Caco-2 (cell line): ENCODE results near the gene RPS16. TPM values are rescaled to one million over a fixed set of nuclear protein-coding genes. Genes with fewer than 3 reads are reported as not detected.

Experiments
- BruUV-seq: library from RNA; stranded (reverse); fragments of 400-500 nt; replicated peaks from 2 replicates; lab custom pipeline; 2021; lab: Mats Ljungman, UMichigan
- CTCF ChIA-PET: fragments of 300-600 bp; sonication (Branson Sonifier 250); formaldehyde crosslinking; loops from one replicate; lab custom pipeline; 2022; ENCODE audit warnings: antibody characterized with exemption; lab: Charles Lee
- POLR2A ChIA-PET: fragments of 300-600 bp; sonication (Branson Sonifier 250); formaldehyde crosslinking; loops from one replicate; lab custom pipeline; 2022; ENCODE audit warnings: antibody characterized with exemption; lab: Charles Lee
- DNase-seq, 2 experiments: peaks; one replicate each; pipeline versions ENCODE4 v3.0.0 to v3.0.0-alpha.2; 2020 to 2022
- H3K27me3 ChIP-seq: replicated peaks from 2 replicates; pipeline ENCODE4 v1.6.0; 2011; ENCODE audit warnings: low read length; ENCODE audit not compliant: control insufficient read depth, insufficient read depth
- H3K36me3 ChIP-seq: 2 replicates; pipeline ENCODE4 v1.5.1; 2011; ENCODE audit warnings: low read length; ENCODE audit not compliant: control insufficient read depth, insufficient read depth
- H3K4me1 ChIP-seq: fragments of 250-450 bp; sonication (Bioruptor Pico); 2 replicates; pipeline ENCODE4 v1.5.1; 2020; ENCODE audit warnings: mild to moderate bottlenecking
- H3K4me3 ChIP-seq: 2 replicates; pipeline ENCODE4 v1.5.1; 2011; ENCODE audit warnings: low read depth, mild to moderate bottlenecking, control low read depth, low read length
- H3K9me3 ChIP-seq: fragments of 250-450 bp; sonication (Bioruptor Pico); 2 replicates; pipeline ENCODE4 v1.5.1; 2020; ENCODE audit warnings: mild to moderate bottlenecking, moderate library complexity
- H3K27ac Mint-ChIP-seq: one replicate; pipeline ENCODE4 v1.8.0; 2022; ENCODE audit warnings: mixed read lengths; ENCODE audit not compliant: unreplicated experiment
- H3K27me3 Mint-ChIP-seq: one replicate; pipeline ENCODE4 v1.8.0; 2022; ENCODE audit warnings: mixed read lengths; ENCODE audit not compliant: insufficient read depth, unreplicated experiment
- H3K36me3 Mint-ChIP-seq: one replicate; pipeline ENCODE4 v1.8.0; 2022; ENCODE audit warnings: mild to moderate bottlenecking, mixed read lengths; ENCODE audit not compliant: insufficient read depth, unreplicated experiment
- H3K4me1 Mint-ChIP-seq: one replicate; pipeline ENCODE4 v1.8.0; 2022; ENCODE audit warnings: low read depth, mixed read lengths; ENCODE audit not compliant: unreplicated experiment
- H3K4me3 Mint-ChIP-seq: one replicate; pipeline ENCODE4 v1.8.0; 2022; ENCODE audit warnings: mild to moderate bottlenecking, moderate library complexity, mixed read lengths; ENCODE audit not compliant: unreplicated experiment
- H3K9me3 Mint-ChIP-seq: one replicate; pipeline ENCODE4 v1.8.0; 2022; ENCODE audit warnings: mixed read lengths; ENCODE audit not compliant: unreplicated experiment
- intact Hi-C: fragments of 100-400 bp; cut with micrococcal nuclease; formaldehyde crosslinking; loops from one replicate; pipeline ENCODE4 v1.10.0; 2022; ENCODE audit not compliant: unreplicated experiment
- total RNA-seq: library from RNA; stranded (reverse); gene quantifications from 2 replicates; pipeline ENCODE4 v1.2.3, GENCODE V29; 2022
- TF ChIP-seq, protein P1 (sequence below), 2 experiments: fragments of 200-600 bp in 1 of 2; IDR thresholded peaks; 1 replicate in 1 of 2; 2 replicates in 1 of 2; pipeline versions ENCODE4 v1.5.1 to v1.8.0; 2011 to 2022; ENCODE audit warnings: antibody characterized with exemption in 1 of 2, control low read depth in 1 of 2, inconsistent platforms in 1 of 2, low read depth in 1 of 2, low read length in 1 of 2, mild to moderate bottlenecking in 1 of 2, moderate library complexity in 1 of 2; ENCODE audit not compliant: insufficient read depth in 1 of 2, severe bottlenecking in 1 of 2, unreplicated experiment in 1 of 2

The RPS16 gene
- total RNA-seq, 1 experiment from 2014 or later, result 2,801 TPM

- Mint-ChIP-seq H3K4me3 (peak overlapping the region; percentile 77), H3K27me3 (peaks cover 3% of the 10 kb centered on the region), H3K4me1 (peaks cover 33% of the 10 kb centered on the region), H3K36me3 (peaks cover 52% of the 10 kb centered on the region), H3K27ac (peak overlapping the region; percentile 71), H3K9me3 (no peaks in the 10 kb centered on the region)
- TF ChIP-seq, protein P1, sequence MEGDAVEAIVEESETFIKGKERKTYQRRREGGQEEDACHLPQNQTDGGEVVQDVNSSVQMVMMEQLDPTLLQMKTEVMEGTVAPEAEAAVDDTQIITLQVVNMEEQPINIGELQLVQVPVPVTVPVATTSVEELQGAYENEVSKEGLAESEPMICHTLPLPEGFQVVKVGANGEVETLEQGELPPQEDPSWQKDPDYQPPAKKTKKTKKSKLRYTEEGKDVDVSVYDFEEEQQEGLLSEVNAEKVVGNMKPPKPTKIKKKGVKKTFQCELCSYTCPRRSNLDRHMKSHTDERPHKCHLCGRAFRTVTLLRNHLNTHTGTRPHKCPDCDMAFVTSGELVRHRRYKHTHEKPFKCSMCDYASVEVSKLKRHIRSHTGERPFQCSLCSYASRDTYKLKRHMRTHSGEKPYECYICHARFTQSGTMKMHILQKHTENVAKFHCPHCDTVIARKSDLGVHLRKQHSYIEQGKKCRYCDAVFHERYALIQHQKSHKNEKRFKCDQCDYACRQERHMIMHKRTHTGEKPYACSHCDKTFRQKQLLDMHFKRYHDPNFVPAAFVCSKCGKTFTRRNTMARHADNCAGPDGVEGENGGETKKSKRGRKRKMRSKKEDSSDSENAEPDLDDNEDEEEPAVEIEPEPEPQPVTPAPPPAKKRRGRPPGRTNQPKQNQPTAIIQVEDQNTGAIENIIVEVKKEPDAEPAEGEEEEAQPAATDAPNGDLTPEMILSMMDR (IDR thresholded peaks at IDR 0.05; ENCODE audit: insufficient read depth in 1 of 2, low read depth in 1 of 2, low read length in 1 of 2, severe bottlenecking in 1 of 2, unreplicated experiment in 1 of 2), result peak; percentile 38 to 60
- Histone ChIP-seq H3K9me3 (no peaks in the 10 kb centered on the region), H3K27me3 (no peaks in the 10 kb centered on the region), H3K4me3 (peak overlapping the region; percentile 88), H3K36me3 (peaks cover 2% of the 10 kb centered on the region), H3K4me1 (peaks cover 20% of the 10 kb centered on the region)
- peak; percentile 61 to 72 for DNase-seq
- intact Hi-C loops, result no loop called here
- no TSS peak for BruUV-seq
- ChIA-PET POLR2A (interaction anchor here (1.2 to 1.6 kb wide), 3 partner anchors 13 to 22 kb away, joined by 6 to 25 read pairs (median 7); partner anchors contain the start of gene RPS16), CTCF (interaction anchor here (0.6 to 1.8 kb wide), 13 partner anchors 13 to 669 kb away, joined by 3 to 22 read pairs (median 3); partner anchors contain the start of genes MED29, PAF1, RPS16 and SAMD4B)
These were observed 21.7 kb downstream of the RPS16 start for GRCh38 chr19:39413911-39414608.

GRCh38 chr19:39413272-39413910 is 22.4 kb downstream of the RPS16 start:
- intact Hi-C loops, result no loop called here
- TF ChIP-seq, protein P1 (IDR thresholded peaks at IDR 0.05; ENCODE audit: insufficient read depth in 1 of 2, low read depth in 1 of 2, low read length in 1 of 2, severe bottlenecking in 1 of 2, unreplicated experiment in 1 of 2), result no peak
- Histone ChIP-seq H3K36me3 (peaks cover 1% of the 10 kb centered on the region; the same call in 1 of the 2 replicates), H3K9me3 (no peaks in the 10 kb centered on the region), H3K27me3 (no peaks in the 10 kb centered on the region), H3K4me3 (peak overlapping the region; percentile 88), H3K4me1 (peaks cover 22% of the 10 kb centered on the region)
- Mint-ChIP-seq H3K27me3 (peaks cover 3% of the 10 kb centered on the region), H3K4me3 (peak overlapping the region; percentile 77), H3K27ac (peak overlapping the region; percentile 90), H3K4me1 (peaks cover 40% of the 10 kb centered on the region), H3K36me3 (peaks cover 54% of the 10 kb centered on the region), H3K9me3 (no peaks in the 10 kb centered on the region)
- DNase-seq, result peak; percentile 65 to 69
- POLR2A ChIA-PET, result interaction anchor here (1.2 to 1.6 kb wide), 3 partner anchors 12 to 22 kb away, joined by 6 to 25 read pairs (median 7); partner anchors contain the start of gene RPS16
- CTCF ChIA-PET, result interaction anchor here (0.6 to 1.8 kb wide), 8 partner anchors 15 to 459 kb away, joined by 3 to 22 read pairs (median 5); partner anchors contain the start of genes MED29, PAF1, RPS16 and SAMD4B
- no TSS peak for BruUV-seq

GRCh38 chr19:39412867-39413271 is 22.9 kb downstream of the RPS16 start:
- no peaks in the 10 kb centered on the region for H3K9me3 Mint-ChIP-seq
- peaks cover 40% of the 10 kb centered on the region for H3K4me1 Mint-ChIP-seq
- peaks cover 3% of the 10 kb centered on the region for H3K27me3 Mint-ChIP-seq
- DNase-seq, result no peak
- peak overlapping the region; percentile 77 for H3K4me3 Mint-ChIP-seq
- TF ChIP-seq, protein P1 (IDR thresholded peaks at IDR 0.05; ENCODE audit: insufficient read depth in 1 of 2, low read depth in 1 of 2, low read length in 1 of 2, severe bottlenecking in 1 of 2, unreplicated experiment in 1 of 2), result no peak
- H3K27ac Mint-ChIP-seq, result peak overlapping the region; percentile 90
- ChIA-PET CTCF (interaction anchor here (0.9 to 2.5 kb wide), 3 partner anchors 12 to 23 kb away, joined by 3 to 52 read pairs (median 16); partner anchors contain the start of gene RPS16), POLR2A (interaction anchor here (0.6 to 2.3 kb wide), 3 partner anchors 20 to 1338 kb away, joined by 3 to 20 read pairs (median 3); partner anchors contain the start of gene RPS16)
- H3K36me3 ChIP-seq, result peaks cover 4% of the 10 kb centered on the region; the same call in 1 of the 2 replicates
- peaks cover 27% of the 10 kb centered on the region for H3K4me1 ChIP-seq
- H3K4me3 ChIP-seq, result peak overlapping the region; percentile 88
- intact Hi-C loops, result loop anchor here (1.0 kb wide), 4 partner anchors 11 to 72 kb away; no protein-coding TSS in a partner anchor
- BruUV-seq, result no TSS peak
- H3K9me3 ChIP-seq, result no peaks in the 10 kb centered on the region
- H3K36me3 Mint-ChIP-seq, result peaks cover 59% of the 10 kb centered on the region
- no peaks in the 10 kb centered on the region for H3K27me3 ChIP-seq
